CD4-positive, alpha-beta T cell treated with Interleukin-21 for 1 hour (primary cell): ENCODE data around the gene VPS37B.

Source experiments
- DNase-seq: peaks from one replicate; pipeline ENCODE4 v3.0.0-alpha.2; 2020

The VPS37B gene

DNA sequence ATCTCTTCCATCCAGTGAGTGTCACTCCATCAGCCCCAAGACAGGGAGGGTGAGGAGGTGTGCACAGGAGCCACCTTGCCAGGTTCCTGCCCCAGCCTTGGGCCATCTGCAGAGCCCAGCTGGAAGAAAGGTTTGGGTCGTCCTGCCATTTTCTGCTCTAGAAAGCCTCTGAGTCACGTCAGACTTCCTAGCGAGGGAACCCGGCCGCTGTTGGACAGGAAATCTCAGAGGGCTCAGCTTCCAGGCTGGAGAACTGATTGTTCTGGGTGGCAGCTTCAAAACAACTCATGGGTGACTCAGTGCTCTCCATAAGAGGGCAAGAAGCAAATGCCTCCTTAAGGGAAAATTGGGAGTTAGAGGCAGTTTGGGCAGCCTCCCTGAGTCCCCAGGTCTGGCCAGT, 44.1 kb downstream of the VPS37B start:
- DNase-seq, result no peak

DNA sequence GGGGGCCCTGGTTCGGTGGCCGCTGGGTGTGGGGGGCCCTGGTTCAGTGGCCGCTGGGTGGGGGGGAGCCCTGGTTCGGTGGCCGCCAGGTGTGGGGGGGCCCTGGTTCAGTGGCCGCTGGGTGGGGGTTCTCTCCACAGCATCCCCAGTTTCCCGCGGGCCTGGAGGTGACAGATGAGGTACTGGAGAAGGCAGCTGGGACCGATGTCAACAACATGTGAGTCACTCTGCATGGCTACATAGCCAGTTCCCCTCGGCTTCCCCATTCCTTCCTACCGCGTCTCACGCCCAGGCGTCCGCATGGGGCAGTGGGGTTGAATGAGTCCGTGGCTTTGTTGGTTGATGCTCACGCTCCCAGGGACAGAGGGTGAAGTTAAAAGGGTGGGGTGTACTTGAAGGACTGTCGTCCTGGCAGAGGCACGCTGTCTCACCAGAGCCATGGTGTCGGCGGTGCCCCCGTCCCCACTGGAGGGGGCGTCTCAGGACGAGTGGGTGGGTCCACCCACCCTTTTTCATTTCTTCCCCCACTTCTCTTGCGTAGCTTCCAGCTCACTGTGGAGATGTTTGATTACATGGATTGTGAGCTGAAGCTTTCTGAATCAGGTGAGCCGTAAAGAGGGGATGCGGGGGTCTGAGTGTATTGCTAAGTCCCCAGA, 45.1 kb downstream of the VPS37B start:
- no peak for DNase-seq

DNA sequence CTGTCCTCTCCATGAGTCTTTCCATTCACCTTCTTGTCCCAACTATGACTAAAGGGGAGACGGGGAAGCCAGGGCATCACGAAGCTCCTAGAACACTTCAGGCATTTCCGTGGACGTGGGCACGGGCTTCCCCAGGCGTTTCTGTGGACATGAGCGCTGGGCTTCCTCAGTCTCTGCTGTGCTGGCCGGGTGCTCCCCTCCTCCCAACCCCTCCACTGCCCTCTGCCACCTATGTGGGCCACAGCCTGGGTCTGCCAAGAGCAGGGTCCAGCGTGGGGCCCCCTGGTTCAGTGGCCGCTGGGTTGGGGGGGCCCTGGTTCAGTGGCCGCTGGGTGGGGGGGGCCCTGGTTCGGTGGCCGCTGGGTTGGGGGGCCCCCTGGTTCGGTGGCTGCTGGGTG, 45.9 kb downstream of the VPS37B start:
- no peak for DNase-seq

DNA sequence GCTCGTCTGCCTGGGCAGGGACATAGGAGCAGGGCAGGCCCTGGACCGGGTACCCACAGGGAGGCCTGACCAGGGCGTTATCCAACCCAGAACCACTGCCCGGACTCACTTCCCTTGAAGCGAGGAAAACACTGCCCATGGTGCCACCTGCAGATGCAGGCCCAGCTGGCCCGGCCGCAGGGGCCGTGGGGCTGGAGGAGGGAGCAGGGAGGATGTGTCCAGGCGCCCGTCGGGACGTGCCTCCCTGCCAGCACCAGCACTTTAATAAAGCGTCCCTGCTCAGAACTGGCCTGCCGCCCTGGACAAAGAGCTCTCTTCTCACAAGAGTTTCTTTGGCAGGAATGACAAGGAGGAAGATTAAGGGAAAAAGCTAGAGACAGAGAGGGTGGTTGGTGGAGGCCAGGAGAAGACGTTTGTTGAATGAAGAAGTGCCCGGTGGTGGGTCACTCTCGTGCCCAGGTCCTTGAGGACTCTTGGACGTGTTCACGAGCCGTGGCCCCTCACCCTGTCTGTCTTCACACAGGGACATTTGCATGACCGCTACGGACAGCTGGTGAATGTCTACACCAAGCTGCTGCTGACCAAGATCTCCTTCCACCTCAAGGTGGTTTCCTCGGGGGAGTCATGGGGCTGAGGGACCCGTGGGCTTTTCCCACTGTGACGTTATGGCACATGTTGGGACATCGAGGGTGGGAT, 46.4 kb downstream of the VPS37B start:
- DNase-seq, result no peak

DNA sequence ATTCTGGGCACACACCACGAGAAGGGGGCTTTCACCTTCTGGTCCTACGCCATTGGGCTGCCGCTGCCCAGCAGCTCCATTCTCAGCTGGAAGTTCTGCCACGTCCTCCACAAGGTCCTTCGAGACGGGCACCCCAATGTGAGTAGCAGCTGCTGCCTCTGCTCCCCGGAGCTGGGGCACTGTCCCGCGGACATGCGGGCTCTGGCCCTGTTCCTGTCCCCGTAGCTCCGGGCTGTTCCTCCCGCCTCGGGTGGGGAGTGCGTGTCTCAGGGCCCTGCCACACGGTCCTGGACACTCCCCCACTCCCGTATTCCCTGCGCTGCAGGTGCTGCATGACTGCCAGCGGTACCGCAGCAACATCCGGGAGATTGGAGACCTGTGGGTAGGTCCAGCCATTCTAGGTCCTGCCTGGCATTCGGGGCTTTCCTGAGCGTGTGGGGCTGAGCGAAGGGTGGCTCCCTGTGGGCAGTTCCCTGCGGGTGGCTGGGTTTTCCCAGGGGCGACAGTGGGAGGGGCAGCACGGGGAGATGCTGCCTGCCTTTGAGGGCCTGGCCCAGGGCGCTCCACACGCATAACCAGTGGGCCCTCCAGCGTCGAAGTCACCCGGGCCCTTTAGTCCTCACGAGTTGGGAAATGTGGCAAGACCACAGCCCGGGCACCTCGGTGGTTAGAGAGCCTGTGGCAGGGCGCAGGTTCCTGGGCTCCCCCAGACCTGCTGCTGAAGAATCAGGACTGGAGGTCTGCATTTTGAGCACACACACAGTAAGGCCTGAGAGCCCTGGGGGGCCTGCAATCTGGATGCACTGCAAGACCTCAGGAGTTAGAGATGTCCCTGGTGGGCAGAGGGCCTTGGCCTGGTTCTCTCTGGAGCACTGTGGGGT, 47.2 kb downstream of the VPS37B start:
- DNase-seq, result no peak

DNA sequence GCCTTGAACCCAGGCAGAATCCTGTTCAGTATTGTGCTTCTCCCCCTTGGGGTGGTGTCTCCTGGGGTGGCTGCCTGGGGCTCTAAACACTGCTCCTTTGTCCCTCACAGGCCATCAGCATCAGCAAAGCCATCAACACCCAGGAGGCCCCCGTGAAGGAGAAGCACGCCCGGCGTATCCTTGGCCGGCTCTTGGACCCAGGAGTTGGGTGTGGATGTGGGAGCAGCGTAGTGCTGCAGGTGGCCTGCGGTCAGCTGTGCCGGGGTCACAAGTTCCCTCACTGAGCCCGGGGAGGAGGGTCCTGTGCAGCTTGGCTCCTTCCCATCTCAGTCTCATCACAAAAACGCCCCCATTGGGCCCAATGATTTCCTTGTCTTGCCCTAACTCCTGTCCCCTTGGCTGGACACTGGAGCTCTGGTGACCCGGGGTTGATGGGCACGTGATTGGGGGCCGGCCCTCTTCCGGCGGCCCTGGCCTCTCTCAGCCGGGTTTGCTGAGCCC, 48.0 kb downstream of the VPS37B start:
- no peak for DNase-seq

DNA sequence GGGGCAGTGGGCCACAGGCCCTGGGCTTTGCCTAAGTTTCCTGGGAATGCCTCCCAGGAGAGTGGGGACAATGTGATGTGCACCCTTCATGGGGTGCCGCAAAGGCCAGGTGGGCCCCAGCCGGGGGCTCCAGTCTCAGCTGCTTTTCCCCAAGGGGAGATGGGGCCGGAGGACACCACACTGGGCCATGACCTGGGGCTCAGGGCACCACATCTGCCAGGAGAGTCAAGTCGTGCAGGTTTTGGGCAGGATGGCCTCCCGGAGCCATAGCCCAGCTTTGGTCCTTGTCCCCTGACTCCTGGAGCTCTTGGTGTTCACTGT, 48.4 kb downstream of the VPS37B start:
- no peak for DNase-seq

DNA sequence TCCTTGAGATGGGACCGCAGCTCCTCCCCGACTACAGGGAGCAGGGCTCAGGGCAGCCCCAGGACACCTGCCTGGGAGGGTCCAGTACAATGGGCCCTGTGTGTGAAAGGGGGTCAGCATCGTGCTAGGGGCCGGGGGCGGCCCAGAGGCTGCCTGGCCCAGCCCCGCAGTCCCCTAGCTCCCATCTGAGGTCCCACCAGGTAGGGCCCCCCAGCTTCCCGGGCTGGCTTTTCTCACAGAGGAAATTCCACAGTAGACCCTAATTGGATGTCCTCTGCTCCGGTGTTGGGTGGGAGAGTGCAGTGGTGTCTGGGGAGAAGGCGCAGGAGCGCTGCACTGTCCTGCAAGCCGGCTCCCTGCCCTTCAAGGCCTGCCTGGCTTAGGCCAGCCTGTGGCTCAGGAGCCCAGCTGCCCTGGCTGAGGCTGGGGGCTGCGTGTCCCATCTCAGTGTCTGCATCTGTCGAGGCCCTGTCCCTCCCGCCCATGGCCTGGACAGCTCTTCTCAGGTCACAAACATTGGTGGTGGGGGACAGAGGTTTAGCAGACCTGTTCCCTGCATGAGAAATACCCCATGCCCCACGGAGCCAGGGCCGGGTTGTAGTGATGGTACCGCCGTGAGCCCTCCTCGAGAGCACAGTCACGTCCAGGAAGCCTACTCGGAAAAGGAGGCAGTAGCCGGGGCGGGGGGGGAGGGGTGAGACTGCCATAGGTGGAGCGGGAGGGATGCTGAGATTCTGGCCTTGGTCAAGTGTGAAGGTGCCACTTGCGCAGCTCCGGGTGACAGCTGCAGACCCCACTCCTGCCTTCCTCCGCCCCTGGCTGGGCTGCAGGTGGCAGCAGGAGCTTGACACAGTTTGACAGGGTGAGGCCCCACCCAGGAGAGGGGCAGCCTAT, 49.1 kb downstream of the VPS37B start:
- DNase-seq, result no peak

DNA sequence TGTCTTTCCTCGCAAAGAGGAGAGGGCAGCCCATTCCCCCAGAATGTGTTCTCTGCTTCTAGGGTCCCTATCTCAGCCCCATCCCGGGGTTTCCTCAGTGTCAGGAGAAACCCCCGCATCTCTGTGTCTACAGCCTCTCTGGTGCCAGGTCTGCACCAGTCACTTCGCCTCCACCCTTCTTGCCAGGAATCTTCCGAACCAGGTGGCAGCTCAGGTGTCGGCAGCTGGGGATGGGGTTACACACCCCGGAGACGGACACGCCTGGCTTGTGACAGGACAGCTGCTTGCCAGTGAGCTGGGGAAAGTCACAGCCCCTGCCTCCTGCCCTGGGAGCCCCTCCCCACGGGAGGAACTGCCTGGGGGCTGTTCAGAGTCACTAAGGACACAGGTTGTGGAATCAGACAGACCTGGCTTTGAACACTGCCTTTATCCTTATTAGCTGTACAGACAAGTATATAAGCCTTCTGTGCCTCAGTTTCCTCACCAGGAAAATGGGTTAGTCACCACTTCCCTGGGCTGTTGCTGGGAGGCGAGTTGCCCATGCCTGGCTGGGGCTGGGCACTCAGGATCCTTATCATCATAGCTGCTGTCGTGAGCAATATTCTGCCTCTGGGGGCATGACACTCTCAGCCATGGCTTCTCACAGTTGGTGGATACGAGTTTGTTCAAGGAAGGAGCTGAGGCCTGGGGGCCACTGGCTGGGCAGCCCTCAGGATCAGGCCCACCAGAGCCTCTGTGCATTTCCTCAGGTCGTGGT, 49.9 kb downstream of the VPS37B start:
- no peak for DNase-seq

DNA sequence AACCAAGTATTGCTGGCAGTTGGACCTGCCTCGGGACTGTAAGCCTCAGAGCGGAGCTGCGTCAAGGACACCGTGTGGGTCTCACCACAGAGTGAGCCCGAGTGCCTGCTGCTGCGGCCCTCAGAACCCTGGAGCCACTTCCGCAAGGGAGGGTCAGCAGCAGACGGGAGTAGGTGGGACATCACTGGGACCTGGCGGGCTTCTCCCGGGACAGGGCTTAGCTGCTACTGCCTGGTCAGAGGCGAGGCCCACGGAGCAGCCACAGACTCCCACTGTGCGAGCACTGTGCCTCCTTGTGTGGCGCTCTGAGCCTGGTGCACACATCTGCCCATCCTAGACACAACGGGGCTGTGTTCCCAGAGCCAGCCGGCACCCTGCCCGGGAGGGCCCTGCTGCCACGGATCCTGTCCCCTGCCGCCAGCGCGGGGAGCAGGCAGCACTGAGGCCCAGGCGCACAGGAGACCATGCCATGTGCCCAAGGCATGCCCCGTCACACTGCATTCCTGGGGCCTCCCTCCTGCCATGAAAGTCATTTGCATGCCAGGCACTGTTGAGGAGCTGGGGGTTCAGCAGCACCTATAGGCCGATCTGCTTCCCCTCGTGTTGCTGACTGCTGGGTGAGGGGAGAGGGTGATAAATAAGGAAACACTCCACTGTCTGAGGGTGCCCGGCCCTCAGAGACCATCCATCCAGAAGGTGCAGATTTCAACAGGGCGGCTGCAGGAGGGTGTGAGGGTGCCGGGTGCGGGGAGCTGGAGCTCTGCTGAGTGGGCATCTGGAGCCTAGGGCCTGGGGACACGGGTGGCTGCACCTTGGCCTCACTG, 50.7 kb downstream of the VPS37B start:
- no peak for DNase-seq

DNA sequence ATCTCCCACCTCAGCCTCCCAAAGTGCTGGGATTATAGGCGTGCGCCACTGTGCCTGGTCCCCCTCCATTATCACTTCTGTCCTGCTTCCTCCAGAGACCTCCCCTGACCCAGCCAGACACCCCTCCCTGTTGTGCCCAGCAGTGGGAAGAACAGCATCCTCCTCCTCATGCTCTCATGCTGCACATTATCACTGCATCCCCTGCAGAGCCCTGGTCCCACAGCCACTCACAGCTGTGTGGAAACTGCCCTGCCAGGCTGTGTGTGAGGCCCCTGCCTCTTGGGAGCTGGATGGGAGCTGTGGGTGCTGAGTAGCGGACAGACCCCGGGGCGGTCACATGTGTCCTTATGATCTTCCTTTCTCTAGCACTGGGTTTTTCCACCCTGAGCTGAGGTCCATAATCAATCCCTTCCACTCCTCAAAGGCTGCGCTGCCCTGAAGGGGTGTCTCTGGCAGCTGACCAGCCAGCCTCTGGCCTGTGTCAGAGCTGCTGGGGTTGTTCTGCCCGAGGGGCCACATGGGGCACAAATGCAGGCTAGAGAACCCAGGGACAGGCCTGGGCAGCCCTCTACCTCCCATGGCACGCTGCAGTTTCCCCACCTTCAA, 51.5 kb downstream of the VPS37B start:
- DNase-seq, result no peak

DNA sequence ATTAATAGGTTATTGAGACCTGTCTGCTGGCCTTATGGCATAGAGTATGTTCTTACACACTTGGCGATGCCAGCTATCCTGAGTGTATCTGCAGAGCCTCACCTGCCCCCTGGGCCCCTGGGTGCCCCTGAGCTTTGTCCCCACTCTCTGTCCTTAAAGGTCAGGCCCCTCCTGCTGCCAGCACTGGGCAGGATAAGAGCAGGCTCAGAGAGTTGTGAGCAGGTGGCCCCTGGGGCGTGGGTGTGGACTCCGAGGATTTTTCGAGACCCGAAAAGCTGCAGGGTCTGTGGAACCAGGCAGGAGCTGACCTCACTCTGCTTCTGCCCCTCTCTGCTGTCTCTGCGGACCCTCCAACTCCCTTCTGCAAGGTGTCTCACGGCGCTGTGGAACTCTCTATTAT, 52.5 kb downstream of the VPS37B start:
- no peak for DNase-seq

DNA sequence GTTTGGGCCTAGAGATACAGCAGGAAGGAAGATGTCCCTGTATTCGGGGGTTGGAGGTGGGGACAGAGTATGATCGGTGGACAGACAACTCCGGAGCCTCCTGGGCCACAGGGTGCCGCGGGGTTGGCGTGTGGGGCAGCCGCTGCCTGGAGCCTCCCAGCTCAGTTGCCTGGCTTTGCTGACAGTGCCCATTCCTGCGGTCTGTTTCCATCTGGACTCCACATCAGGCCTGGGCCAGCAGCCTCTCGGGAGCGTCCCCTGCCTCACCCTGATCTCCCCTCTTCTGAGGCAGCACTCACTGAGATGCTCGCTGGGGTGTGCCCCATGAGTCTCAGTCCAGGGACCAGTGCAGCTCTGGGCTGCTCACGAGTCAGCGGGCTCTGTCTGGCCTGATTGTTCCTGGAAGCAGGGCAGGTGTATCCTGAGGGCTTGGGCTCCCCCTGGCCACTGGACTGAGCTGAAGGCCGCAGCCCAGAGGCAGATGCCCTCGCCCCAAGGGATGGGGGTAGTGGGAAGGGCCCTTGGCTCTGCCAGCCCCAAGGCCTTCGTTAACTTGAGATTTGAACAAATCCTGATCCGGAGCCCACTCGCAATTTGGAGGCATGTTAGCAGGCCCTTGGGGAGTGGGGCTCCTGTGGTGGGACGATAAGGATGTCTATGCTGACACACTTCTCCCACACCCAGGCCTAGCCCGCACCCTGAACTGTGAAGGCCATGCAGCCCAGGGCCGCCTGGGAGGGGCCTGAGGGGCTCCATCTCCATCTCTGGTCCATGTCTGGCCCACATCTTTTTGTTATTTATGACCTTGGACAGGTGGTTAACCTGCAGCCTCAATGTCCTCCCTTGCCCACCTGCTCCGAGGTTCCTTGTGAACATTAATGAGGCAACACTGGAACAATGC, 53.2 kb downstream of the VPS37B start:
- no peak for DNase-seq

DNA sequence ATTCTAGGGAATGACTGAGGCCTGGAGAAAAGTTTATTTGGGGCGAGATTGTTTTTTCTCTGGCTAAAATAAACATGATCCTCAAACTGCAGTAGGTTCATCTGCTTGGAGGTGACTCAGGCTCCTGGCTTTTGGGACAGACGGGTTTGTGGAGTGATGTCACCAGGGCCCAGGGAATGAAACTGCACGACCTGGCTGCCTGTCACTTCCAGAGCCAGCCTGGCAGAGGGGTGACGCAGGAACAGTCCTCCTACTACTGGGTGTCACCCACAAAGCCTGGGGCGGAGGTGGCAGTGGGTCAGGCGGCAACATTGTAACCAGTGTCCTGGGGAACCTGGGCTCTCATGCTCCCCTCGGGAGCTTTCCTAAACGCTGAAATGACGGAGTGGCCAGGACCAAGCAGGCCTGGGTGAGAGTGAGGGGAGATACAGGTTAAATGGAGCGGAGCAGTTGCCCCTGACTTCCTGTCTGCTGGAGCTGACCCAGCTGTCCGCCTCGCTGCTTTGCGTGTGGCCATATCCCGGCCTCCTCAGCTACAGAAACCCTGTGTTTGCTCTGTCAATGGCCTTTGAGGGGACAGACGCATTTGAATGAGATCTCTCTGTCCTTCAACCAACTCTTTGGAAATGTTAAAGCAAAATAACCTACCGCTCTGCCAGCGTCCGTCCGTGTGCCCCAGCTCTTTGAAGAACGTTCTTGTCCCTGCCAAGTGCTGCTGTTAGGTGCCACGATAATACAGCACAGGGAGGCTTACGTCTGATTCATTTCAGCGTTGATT, 54.2 kb downstream of the VPS37B start:
- DNase-seq, result no peak

DNA sequence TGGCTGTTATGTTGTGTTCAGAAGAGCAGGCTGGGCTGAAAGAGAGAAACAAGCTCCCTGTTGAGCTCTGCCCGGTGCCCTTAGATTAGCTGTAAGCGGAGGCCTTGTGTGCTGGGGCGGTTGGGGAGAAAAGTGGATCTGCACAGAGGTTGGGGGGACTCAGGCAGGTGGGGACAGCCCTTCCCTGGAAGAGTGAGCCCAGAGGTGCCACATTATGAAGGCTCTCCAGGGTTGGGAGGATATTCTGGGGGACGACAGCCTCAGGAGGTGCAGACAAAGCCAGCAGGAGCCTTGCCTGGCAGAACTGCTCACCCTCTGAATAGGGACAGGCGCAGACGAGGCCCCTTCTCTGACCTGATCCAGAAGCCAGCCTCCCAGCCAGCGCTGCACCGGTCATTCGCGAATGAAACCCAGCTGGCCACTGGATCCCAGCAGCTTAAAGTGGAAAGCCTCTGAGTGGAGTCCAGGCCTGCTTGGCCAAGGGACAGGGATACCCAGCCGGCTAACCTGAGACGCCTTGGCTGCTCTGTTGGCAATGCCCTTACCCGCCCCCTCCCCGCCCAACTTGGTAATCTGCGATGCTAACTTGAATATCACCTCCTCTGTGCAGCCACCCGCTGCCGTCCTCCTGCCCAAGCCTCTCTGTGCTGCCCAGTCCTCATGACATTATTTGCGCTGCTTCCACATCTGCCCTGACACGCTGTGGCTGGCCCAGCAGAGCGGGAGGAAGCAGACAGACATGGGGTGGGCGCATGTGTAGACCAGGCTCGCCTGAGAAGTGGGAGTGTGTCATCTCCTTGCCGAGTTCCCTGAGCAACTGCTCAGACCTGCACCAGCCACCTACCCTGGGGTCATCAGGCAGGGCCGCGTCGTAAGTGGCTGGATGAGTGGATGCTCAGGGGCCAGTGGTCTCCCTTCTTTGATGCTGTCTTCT, 55.1 kb downstream of the VPS37B start:
- no peak for DNase-seq

DNA sequence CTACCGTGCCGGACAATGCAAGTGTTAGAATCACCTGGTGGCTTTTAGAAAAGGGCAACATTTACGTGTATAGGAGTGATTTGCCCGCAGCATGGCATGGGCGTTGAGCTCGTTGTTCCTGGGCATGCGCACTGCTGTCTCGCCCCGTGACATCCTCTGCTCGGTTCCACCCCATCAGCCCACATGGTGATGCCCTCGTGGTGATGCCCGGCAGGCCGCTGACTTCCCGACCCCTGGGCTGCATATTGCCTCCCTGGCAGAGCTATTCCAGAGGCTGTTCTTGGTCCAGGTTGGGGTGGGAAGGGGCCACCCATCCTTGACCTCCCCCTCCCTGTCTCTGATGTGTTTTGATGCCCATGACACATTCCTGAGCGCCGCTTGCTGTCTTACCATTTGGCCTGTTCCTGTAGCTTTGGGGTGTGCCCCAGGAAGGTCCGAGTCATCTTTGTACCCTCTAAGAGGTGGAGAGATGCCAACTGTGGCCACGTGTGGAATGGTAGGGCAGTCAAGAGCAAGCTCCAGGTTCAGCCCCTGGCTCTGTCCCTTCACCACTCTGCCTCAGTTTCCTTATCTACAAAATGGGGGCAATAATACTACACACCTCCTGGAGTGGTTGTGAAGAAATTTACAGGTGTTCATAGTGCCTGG, 55.9 kb downstream of the VPS37B start:
- no peak for DNase-seq

DNA sequence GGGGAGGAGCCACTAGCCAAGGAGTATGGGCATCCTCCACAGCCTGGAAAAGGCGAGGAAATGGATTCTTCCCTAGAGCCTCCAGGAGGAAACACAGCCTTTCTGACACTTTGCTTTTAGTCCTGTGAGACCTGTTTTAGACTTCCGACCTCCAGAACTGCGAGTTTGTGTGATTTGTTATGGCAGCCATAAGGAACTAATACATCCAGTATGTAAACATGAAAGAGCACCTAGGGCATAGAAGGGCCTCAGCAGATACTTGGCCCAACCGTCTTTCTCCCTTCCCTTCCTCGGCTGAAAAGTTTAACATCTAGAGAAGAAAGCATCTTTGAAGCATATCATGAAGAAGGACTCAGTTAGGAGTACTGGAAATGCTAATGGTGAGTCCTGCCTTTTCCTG, 57.1 kb downstream of the VPS37B start:
- no peak for DNase-seq
